ENCODE results near the gene SLC35D2. TPM values are rescaled to one million over a fixed set of nuclear protein-coding genes. Genes with fewer than 3 reads are reported as not detected.

SLC35D2 gene
- total RNA-seq, 1 experiment from 2014 or later = 19.0 TPM

DNA sequence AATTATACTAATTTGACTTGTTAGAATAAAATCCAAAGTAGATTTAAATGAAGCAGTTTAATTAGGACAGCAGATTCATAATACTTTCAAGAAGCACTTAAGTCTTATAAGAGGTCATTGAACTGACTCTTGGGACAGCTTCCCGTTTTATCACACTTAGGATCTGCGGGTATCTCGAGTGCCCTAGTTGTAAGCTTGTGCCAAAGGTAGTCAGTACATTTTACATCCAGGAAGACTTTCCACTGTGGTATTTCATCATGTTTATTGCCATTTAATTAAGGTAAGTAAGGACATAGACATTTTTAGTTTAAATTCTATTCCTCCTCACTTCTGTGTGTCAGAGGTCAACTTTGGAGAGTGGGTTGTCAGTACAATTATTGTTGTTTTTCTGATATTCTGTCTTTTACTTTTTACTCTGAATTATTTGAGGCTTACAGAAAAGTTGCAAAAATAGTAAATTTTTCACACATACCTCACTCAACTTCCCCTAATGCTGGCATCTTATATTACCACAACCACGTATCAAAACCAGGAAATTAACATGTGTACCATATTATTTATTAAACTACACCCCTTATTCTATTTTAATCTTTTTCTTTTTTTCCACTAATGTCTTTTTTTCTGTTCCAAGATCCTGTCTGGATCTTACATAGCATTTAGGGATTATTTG lies 42.1 kb upstream of the SLC35D2 start:
- no peaks in the 10 kb centered on the region for H3K79me1 ChIP-seq (ENCODE audit: insufficient read depth, low read depth, low read length, poor library complexity, severe bottlenecking)
- H2BK12ac ChIP-seq (ENCODE audit: insufficient read length, low read depth, low read length) = no peak overlapping the region
- H3K18ac ChIP-seq (ENCODE audit: insufficient read length, low read depth, low read length) = no peak overlapping the region
- no peak overlapping the region for H3K9ac ChIP-seq (ENCODE audit: extremely low read depth, insufficient read length, low read length)
- Mint-ChIP-seq H3K36me3 (ENCODE audit: insufficient read depth in 1 of 3, low read depth in 3 of 3) (no peaks in the 10 kb centered on the region), H3K4me3 (no peak overlapping the region), H3K27me3 (ENCODE audit: low read depth) (no peaks in the 10 kb centered on the region), H3K27ac (no peak overlapping the region), H3K9me3 (no peaks in the 10 kb centered on the region), H3K4me1 (peaks cover 14 to 16% of the 10 kb centered on the region in 2 experiments)
- no peak overlapping the region for H3K56ac ChIP-seq (ENCODE audit: insufficient read length, low read depth, low read length)
- H4K20me1 ChIP-seq (ENCODE audit: control insufficient read depth, insufficient read depth, insufficient read length) = no peaks in the 10 kb centered on the region
- no peak overlapping the region for H4K5ac ChIP-seq (ENCODE audit: insufficient read length, low read depth, low read length)
- H2AFZ ChIP-seq (ENCODE audit: low read length) = no peak overlapping the region
- no peak overlapping the region for H3K4me2 ChIP-seq (ENCODE audit: insufficient read depth, insufficient read length, low read length)
- H2AK5ac ChIP-seq (ENCODE audit: insufficient read length, low read length) = no peak overlapping the region
- no peak overlapping the region for H3K23ac ChIP-seq (ENCODE audit: insufficient read length, low read depth, low read length)
- H2BK15ac ChIP-seq (ENCODE audit: low read depth, low read length) = no peak overlapping the region
- H3T11ph ChIP-seq (ENCODE audit: low read length) = no peak overlapping the region
- no peaks in the 10 kb centered on the region for H3K9me3 ChIP-seq (ENCODE audit: control insufficient read depth, low read depth, low read length)
- no peak overlapping the region for H4K8ac ChIP-seq (replicated peaks; ENCODE audit: insufficient read length, low read depth, low read length)
- H3K4me1 ChIP-seq (ENCODE audit: insufficient read depth, low read length) = no peaks in the 10 kb centered on the region; the same call in 1 of the 2 replicates
- H3K4ac ChIP-seq (ENCODE audit: low read depth, low read length) = no peak overlapping the region
- H3K23me2 ChIP-seq (ENCODE audit: insufficient read length, low read depth, low read length, poor library complexity, severe bottlenecking) = no peaks in the 10 kb centered on the region
- WGBS (ENCODE audit: extremely low coverage, insufficient read length, low lambda C conversion rate) = 100% methylated on average over 1 of the region's 4 CpGs
- no peak overlapping the region for H3K14ac ChIP-seq (ENCODE audit: insufficient read depth, low read length)
- DNase-seq = no peak
- H2BK120ac ChIP-seq (ENCODE audit: low read depth, low read length, poor library complexity, severe bottlenecking) = no peak overlapping the region
- no peak overlapping the region for H3K27ac ChIP-seq (ENCODE audit: insufficient read length, low read depth, low read length)
- TF ChIP-seq, protein P1, sequence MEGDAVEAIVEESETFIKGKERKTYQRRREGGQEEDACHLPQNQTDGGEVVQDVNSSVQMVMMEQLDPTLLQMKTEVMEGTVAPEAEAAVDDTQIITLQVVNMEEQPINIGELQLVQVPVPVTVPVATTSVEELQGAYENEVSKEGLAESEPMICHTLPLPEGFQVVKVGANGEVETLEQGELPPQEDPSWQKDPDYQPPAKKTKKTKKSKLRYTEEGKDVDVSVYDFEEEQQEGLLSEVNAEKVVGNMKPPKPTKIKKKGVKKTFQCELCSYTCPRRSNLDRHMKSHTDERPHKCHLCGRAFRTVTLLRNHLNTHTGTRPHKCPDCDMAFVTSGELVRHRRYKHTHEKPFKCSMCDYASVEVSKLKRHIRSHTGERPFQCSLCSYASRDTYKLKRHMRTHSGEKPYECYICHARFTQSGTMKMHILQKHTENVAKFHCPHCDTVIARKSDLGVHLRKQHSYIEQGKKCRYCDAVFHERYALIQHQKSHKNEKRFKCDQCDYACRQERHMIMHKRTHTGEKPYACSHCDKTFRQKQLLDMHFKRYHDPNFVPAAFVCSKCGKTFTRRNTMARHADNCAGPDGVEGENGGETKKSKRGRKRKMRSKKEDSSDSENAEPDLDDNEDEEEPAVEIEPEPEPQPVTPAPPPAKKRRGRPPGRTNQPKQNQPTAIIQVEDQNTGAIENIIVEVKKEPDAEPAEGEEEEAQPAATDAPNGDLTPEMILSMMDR (conservative IDR thresholded peaks at IDR 0.05) = no peak
- H2BK20ac ChIP-seq (ENCODE audit: low read depth, low read length, poor library complexity, severe bottlenecking) = no peak overlapping the region
- H2BK5ac ChIP-seq (ENCODE audit: insufficient read length, low read length) = no peak overlapping the region
- no peak overlapping the region for H4K91ac ChIP-seq (ENCODE audit: insufficient read length, low read depth, low read length)
- H3K79me2 ChIP-seq (ENCODE audit: insufficient read depth, low read length) = no peaks in the 10 kb centered on the region
- H3K27me3 ChIP-seq (ENCODE audit: insufficient read depth, low read length) = no peaks in the 10 kb centered on the region
